ENCODE results near the gene DNAJC5G.
A peak's percentile ranks its signal among the peaks of the same experiment; 100 is the strongest.
"Not testable (repeated sequence)": the region's sequence is repeated elsewhere in the genome, so short reads cannot be mapped to it uniquely, and the experiment has no call there.

DNAJC5G gene

GRCh38 chr2:27255187-27255586, 20.0 kb upstream of the DNAJC5G start:
- no peak for DNase-seq

- DNase-seq: no peak
These were observed 19.6 kb upstream of the DNAJC5G start for GRCh38 chr2:27255660-27256059.

GRCh38 chr2:27256855-27257454, 18.3 kb upstream of the DNAJC5G start:
- DNase-seq: no peak

- DNase-seq: no peak
These were observed 17.2 kb upstream of the DNAJC5G start for GRCh38 chr2:27258051-27258450.

- DNase-seq: no peak
These were observed 13.8 kb upstream of the DNAJC5G start for GRCh38 chr2:27261241-27261925.

GRCh38 chr2:27261926-27262298, 13.3 kb upstream of the DNAJC5G start:
- no peak for DNase-seq

- DNase-seq: peak; percentile 41
These were observed 12.6 kb upstream of the DNAJC5G start, which contains the start of gene SLC30A3 for GRCh38 chr2:27262379-27263286. TSS of gene SLC30A3 (minus strand) at chr2:27263047. CDS start at chr2:27262906, 141 bp downstream.

GRCh38 chr2:27263287-27264252, 11.7 kb upstream of the DNAJC5G start:
- DNase-seq: no peak

- no peak for DNase-seq
These were observed 10.9 kb upstream of the DNAJC5G start for GRCh38 chr2:27264253-27264752.

- DNase-seq: peak; percentile 62
These were observed 10.3 kb upstream of the DNAJC5G start for GRCh38 chr2:27264753-27265535.

- DNase-seq: no peak
These were observed 9.7 kb upstream of the DNAJC5G start for GRCh38 chr2:27265536-27265870.

- not testable (repeated sequence) for DNase-seq
These were observed 6.9 kb upstream of the DNAJC5G start for GRCh38 chr2:27268296-27268695.

GRCh38 chr2:27270131-27270530, 5.1 kb upstream of the DNAJC5G start:
- no peak for DNase-seq

GRCh38 chr2:27270670-27271069, 4.6 kb upstream of the DNAJC5G start:
- no peak for DNase-seq

- no peak for DNase-seq
These were observed 3.4 kb upstream of the DNAJC5G start for GRCh38 chr2:27271631-27272340.

GRCh38 chr2:27272537-27273522, 2.4 kb upstream of the DNAJC5G start:
- DNase-seq: not testable (repeated sequence)

GRCh38 chr2:27278010-27278409, 2.8 kb downstream of the DNAJC5G start:
- DNase-seq: no peak

GRCh38 chr2:27280826-27281225, 5.6 kb downstream of the DNAJC5G start:
- no peak for DNase-seq

GRCh38 chr2:27281442-27281841, 6.2 kb downstream of the DNAJC5G start:
- no peak for DNase-seq
